HEK293 (cell line): ENCODE results near the gene SLC29A1.

Experiments
- CTCF ChIA-PET: fragments of 350-600 bp; formaldehyde crosslinking; extraction: SDS; loops from one replicate; lab custom pipeline; 2021; ENCODE audit warnings: antibody characterized with exemption; lab: Yijun Ruan, JAX
- POLR2A ChIA-PET: fragments of 300-600 bp; formaldehyde crosslinking; extraction: SDS; loops from one replicate; lab custom pipeline; 2020; ENCODE audit warnings: antibody characterized with exemption, inconsistent platforms; lab: Yijun Ruan, JAX
- H3K27ac ChIP-seq: fragments of 200-500 bp; sonication (Bioruptor generic); 2 replicates; pipeline ENCODE4 v1.5.1; 2014; ENCODE audit warnings: low read depth, low read length, control low read depth, inconsistent platforms; ENCODE audit errors: extremely low read depth
- H3K36me3 ChIP-seq, 2 experiments: fragments of 200-500 bp in 1 of 2; sonication (Bioruptor generic) in 1 of 2; 1 replicate in 1 of 2; 2 replicates in 1 of 2; pipeline ENCODE4 v1.5.1; 2014 to 2017; ENCODE audit warnings: inconsistent platforms in 2 of 2, low read length in 2 of 2; ENCODE audit not compliant: control insufficient read depth in 2 of 2, insufficient read depth in 1 of 2
- H3K4me1 ChIP-seq: fragments of 200-500 bp; sonication (Bioruptor generic); 2 replicates; pipeline ENCODE4 v1.5.1; 2014; ENCODE audit warnings: mild to moderate bottlenecking, low read length, inconsistent platforms; ENCODE audit not compliant: control insufficient read depth, insufficient read depth
- H3K4me3 ChIP-seq: 2 replicates; pipeline ENCODE4 v1.5.1; 2011; ENCODE audit warnings: low read depth, mild to moderate bottlenecking, control low read depth, low read length, moderate library complexity
- H3K9me3 ChIP-seq: fragments of 200-500 bp; sonication (Bioruptor generic); 2 replicates; pipeline ENCODE4 v1.5.1; 2014; ENCODE audit warnings: low read depth, low read length, inconsistent platforms; ENCODE audit not compliant: control insufficient read depth, insufficient read depth
- CTCF ChIP-seq: fragments of 450-650 bp; formaldehyde crosslinking; IDR thresholded peaks from 2 replicates; pipeline ENCODE4 v1.5.1; 2016; ENCODE audit warnings: missing biosample characterization, missing genetic modification characterization
- HOXC10 ChIP-seq: sonication (generic); formaldehyde crosslinking; IDR thresholded peaks from 2 replicates; pipeline ENCODE4 v1.8.1; 2023; ENCODE audit warnings: mild to moderate bottlenecking, missing genetic modification reagents
- HOXD13 ChIP-seq: sonication (generic); formaldehyde crosslinking; IDR thresholded peaks from 2 replicates; pipeline ENCODE4 v1.8.0; 2022; ENCODE audit warnings: missing genetic modification reagents, borderline replicate concordance
- SCRT1 ChIP-seq: fragments of 450-650 bp; formaldehyde crosslinking; IDR thresholded peaks from 2 replicates; pipeline ENCODE4 v1.5.1; 2016; ENCODE audit warnings: missing biosample characterization, missing genetic modification characterization, borderline replicate concordance
- ZBTB17 ChIP-seq: fragments of 450-650 bp; formaldehyde crosslinking; IDR thresholded peaks from 2 replicates; pipeline ENCODE4 v1.5.1; 2016; ENCODE audit warnings: missing biosample characterization, missing genetic modification characterization
- ZNF10 ChIP-seq: fragments of 450-650 bp; formaldehyde crosslinking; IDR thresholded peaks from 2 replicates; pipeline ENCODE4 v1.5.1; 2017; ENCODE audit warnings: missing biosample characterization, missing genetic modification characterization
- ZNF121 ChIP-seq: fragments of 450-650 bp; formaldehyde crosslinking; IDR thresholded peaks from 2 replicates; pipeline ENCODE4 v1.5.1; 2016; ENCODE audit warnings: missing biosample characterization, missing genetic modification characterization
- ZNF184 ChIP-seq: fragments of 450-650 bp; IDR thresholded peaks from 2 replicates; pipeline ENCODE4 v1.5.1; 2018; ENCODE audit warnings: missing biosample characterization, mild to moderate bottlenecking, missing genetic modification characterization
- ZNF23 ChIP-seq: fragments of 450-650 bp; formaldehyde crosslinking; IDR thresholded peaks from 2 replicates; pipeline ENCODE4 v1.5.1; 2016; ENCODE audit warnings: missing biosample characterization, missing genetic modification characterization, borderline replicate concordance
- ZNF266 ChIP-seq: fragments of 450-650 bp; formaldehyde crosslinking; IDR thresholded peaks from 2 replicates; pipeline ENCODE4 v1.5.1; 2016; ENCODE audit warnings: missing biosample characterization, missing genetic modification characterization, low read depth
- ZNF416 ChIP-seq: fragments of 450-650 bp; formaldehyde crosslinking; IDR thresholded peaks from 2 replicates; pipeline ENCODE4 v1.5.1; 2016; ENCODE audit warnings: missing biosample characterization, missing genetic modification characterization
- ZNF580 ChIP-seq: fragments of 450-650 bp; formaldehyde crosslinking; IDR thresholded peaks from 2 replicates; pipeline ENCODE4 v1.5.1; 2016; ENCODE audit warnings: missing biosample characterization, missing genetic modification characterization
- ZNF600 ChIP-seq: fragments of 450-650 bp; formaldehyde crosslinking; IDR thresholded peaks from 2 replicates; pipeline ENCODE4 v1.5.1; 2016; ENCODE audit warnings: missing biosample characterization, missing genetic modification characterization
- ZNF701 ChIP-seq: fragments of 450-650 bp; formaldehyde crosslinking; IDR thresholded peaks from 2 replicates; pipeline ENCODE4 v1.5.1; 2016; ENCODE audit warnings: missing biosample characterization, missing genetic modification characterization
- ZNF76 ChIP-seq: fragments of 450-650 bp; formaldehyde crosslinking; IDR thresholded peaks from 2 replicates; pipeline ENCODE4; 2016; ENCODE audit warnings: low read depth, missing biosample characterization, missing genetic modification characterization, borderline replicate concordance
- ZNF792 ChIP-seq: fragments of 450-650 bp; formaldehyde crosslinking; IDR thresholded peaks from 2 replicates; pipeline ENCODE4 v1.5.1; 2016; ENCODE audit warnings: missing biosample characterization, missing genetic modification characterization
- ZNF830 ChIP-seq: fragments of 450-650 bp; IDR thresholded peaks from 2 replicates; pipeline ENCODE4 v1.5.0; 2018; ENCODE audit warnings: missing biosample characterization, missing genetic modification characterization, low read depth, mild to moderate bottlenecking, moderate library complexity
- TF ChIP-seq, protein P1 (sequence below): fragments of 450-650 bp; formaldehyde crosslinking; IDR thresholded peaks from 2 replicates; pipeline ENCODE4 v1.5.1; 2016; ENCODE audit warnings: missing biosample characterization, missing genetic modification characterization
- TF ChIP-seq, protein P2 (sequence below): fragments of 450-650 bp; formaldehyde crosslinking; IDR thresholded peaks from 2 replicates; pipeline ENCODE4 v1.5.1; 2016; ENCODE audit warnings: missing biosample characterization, missing genetic modification characterization
- TF ChIP-seq, protein P3 (sequence below): fragments of 450-650 bp; formaldehyde crosslinking; IDR thresholded peaks from 2 replicates; pipeline ENCODE4 v1.5.1; 2017; ENCODE audit warnings: missing biosample characterization, missing genetic modification characterization
- TF ChIP-seq, protein P4 (sequence below): IDR thresholded peaks from 2 replicates; pipeline ENCODE4 v1.6.1; 2011; ENCODE audit warnings: mild to moderate bottlenecking, low read depth, low read length, borderline replicate concordance

Gene SLC29A1

GRCh38 chr6:44233567-44234100 lies 10.2 kb downstream of the SLC29A1 start:
- H3K4me1 ChIP-seq: peaks cover 4% of the 10 kb centered on the region; the same call in 1 of the 2 replicates
- POLR2A ChIA-PET: interaction anchor here (0.5 to 4.0 kb wide), 6 partner anchors 9 to 259 kb away, joined by 3 to 21 read pairs (median 4); partner anchors contain the start of genes HSP90AB1, SLC29A1 and SLC35B2
- H3K27ac ChIP-seq: no peak overlapping the region
- TF ChIP-seq, protein P1, sequence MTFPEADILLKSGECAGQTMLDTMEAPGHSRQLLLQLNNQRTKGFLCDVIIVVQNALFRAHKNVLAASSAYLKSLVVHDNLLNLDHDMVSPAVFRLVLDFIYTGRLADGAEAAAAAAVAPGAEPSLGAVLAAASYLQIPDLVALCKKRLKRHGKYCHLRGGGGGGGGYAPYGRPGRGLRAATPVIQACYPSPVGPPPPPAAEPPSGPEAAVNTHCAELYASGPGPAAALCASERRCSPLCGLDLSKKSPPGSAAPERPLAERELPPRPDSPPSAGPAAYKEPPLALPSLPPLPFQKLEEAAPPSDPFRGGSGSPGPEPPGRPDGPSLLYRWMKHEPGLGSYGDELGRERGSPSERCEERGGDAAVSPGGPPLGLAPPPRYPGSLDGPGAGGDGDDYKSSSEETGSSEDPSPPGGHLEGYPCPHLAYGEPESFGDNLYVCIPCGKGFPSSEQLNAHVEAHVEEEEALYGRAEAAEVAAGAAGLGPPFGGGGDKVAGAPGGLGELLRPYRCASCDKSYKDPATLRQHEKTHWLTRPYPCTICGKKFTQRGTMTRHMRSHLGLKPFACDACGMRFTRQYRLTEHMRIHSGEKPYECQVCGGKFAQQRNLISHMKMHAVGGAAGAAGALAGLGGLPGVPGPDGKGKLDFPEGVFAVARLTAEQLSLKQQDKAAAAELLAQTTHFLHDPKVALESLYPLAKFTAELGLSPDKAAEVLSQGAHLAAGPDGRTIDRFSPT: no peak
- TF ChIP-seq, protein P2, sequence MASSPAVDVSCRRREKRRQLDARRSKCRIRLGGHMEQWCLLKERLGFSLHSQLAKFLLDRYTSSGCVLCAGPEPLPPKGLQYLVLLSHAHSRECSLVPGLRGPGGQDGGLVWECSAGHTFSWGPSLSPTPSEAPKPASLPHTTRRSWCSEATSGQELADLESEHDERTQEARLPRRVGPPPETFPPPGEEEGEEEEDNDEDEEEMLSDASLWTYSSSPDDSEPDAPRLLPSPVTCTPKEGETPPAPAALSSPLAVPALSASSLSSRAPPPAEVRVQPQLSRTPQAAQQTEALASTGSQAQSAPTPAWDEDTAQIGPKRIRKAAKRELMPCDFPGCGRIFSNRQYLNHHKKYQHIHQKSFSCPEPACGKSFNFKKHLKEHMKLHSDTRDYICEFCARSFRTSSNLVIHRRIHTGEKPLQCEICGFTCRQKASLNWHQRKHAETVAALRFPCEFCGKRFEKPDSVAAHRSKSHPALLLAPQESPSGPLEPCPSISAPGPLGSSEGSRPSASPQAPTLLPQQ (tag by site-specific recombination): no peak
- TF ChIP-seq ZNF10 (tag by site-specific recombination) (no peak), ZNF23 (no peak), ZNF266 (tag by site-specific recombination) (no peak), HOXD13 (CRISPR knock-in tag) (no peak), ZNF830 (tag by site-specific recombination) (no peak), ZNF76 (no peak), ZNF184 (tag by site-specific recombination) (no peak)
- TF ChIP-seq, protein P3, sequence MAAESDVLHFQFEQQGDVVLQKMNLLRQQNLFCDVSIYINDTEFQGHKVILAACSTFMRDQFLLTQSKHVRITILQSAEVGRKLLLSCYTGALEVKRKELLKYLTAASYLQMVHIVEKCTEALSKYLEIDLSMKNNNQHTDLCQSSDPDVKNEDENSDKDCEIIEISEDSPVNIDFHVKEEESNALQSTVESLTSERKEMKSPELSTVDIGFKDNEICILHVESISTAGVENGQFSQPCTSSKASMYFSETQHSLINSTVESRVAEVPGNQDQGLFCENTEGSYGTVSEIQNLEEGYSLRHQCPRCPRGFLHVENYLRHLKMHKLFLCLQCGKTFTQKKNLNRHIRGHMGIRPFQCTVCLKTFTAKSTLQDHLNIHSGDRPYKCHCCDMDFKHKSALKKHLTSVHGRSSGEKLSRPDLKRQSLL (tag by site-specific recombination): no peak
- H3K36me3 ChIP-seq: peaks cover 5 to 71% of the 10 kb centered on the region in 2 experiments; a peak in 2 of 3 replicates
- no peaks in the 10 kb centered on the region for H3K9me3 ChIP-seq
- H3K4me3 ChIP-seq: no peak overlapping the region
- CTCF ChIA-PET: interaction anchor here (0.6 to 7.8 kb wide), 20 partner anchors 10 to 258 kb away, joined by 3 to 148 read pairs (median 6); partner anchors contain the start of genes HSP90AB1 and SLC29A1

- no peak overlapping the region for H3K4me3 ChIP-seq
- ChIA-PET POLR2A (interaction anchor here (0.5 to 4.0 kb wide), 6 partner anchors 10 to 259 kb away, joined by 3 to 21 read pairs (median 4); partner anchors contain the start of genes HSP90AB1, SLC29A1 and SLC35B2), CTCF (interaction anchor here (0.6 to 7.8 kb wide), 46 partner anchors 8 to 643 kb away, joined by 3 to 148 read pairs (median 4); partner anchors contain the start of genes AARS2, HSP90AB1, SLC29A1 and SLC35B2)
- H3K36me3 ChIP-seq: peaks cover 5 to 63% of the 10 kb centered on the region in 2 experiments; a peak in 2 of 3 replicates
- H3K9me3 ChIP-seq: no peaks in the 10 kb centered on the region
- H3K4me1 ChIP-seq: peaks cover 4% of the 10 kb centered on the region; the same call in 1 of the 2 replicates
- no peak overlapping the region for H3K27ac ChIP-seq
- no peak for TF ChIP-seq ZNF416
- TF ChIP-seq ZNF701 (tag by site-specific recombination): no peak
- 0 out of 2 replicates have a peak, but pooled peaks have one; percentile 45 for TF ChIP-seq HOXC10
- peak; percentile 81 for TF ChIP-seq ZNF600 (tag by site-specific recombination)
- no peak for TF ChIP-seq ZNF580 (tag by site-specific recombination)
- TF ChIP-seq, protein P4, sequence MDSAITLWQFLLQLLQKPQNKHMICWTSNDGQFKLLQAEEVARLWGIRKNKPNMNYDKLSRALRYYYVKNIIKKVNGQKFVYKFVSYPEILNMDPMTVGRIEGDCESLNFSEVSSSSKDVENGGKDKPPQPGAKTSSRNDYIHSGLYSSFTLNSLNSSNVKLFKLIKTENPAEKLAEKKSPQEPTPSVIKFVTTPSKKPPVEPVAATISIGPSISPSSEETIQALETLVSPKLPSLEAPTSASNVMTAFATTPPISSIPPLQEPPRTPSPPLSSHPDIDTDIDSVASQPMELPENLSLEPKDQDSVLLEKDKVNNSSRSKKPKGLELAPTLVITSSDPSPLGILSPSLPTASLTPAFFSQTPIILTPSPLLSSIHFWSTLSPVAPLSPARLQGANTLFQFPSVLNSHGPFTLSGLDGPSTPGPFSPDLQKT: no peak
- TF ChIP-seq CTCF: peak; percentile 69
- TF ChIP-seq ZNF121 (tag by site-specific recombination): no peak
- no peak for TF ChIP-seq ZNF792 (tag by site-specific recombination)
- TF ChIP-seq ZBTB17 (tag by site-specific recombination): peak; percentile 58
- TF ChIP-seq SCRT1: no peak
Observed at GRCh38 chr6:44234101-44235025, 11.0 kb downstream of the SLC29A1 start.
